ENCODE data around the gene IL6ST.
"Not testable (repeated sequence)": the region's sequence is repeated elsewhere in the genome, so short reads cannot be mapped to it uniquely, and the experiment has no call there.

Gene IL6ST

GRCh38 chr5:55994495-55994997 is at the start of gene IL6ST:
TSS of gene IL6ST (minus strand) at chr5:55994963. CDS start at chr5:55976278, 18,685 bp downstream.
- Histone ChIP-seq H3K9ac (peak within 1 kb of the TSS; percentile 87), H3K4me2 (peak within 1 kb of the TSS; percentile 80), H3K9me3 (no peaks in the 10 kb centered on the region), H3K4me3 (peak within 1 kb of the TSS; percentile 87), H4K20me1 (peaks cover 36% of the 10 kb centered on the region), H3K27me3 (no peaks in the 10 kb centered on the region), H3K36me3 (peaks cover 4% of the 10 kb centered on the region; the same call in 1 of the 2 replicates), H3K27ac (peak within 1 kb of the TSS; percentile 80), H3K4me1 (peaks cover 35% of the 10 kb centered on the region)
- no peak for TF ChIP-seq Cebpa-rat (IDR thresholded peaks at IDR 0.05)

GRCh38 chr5:56039985-56040384 is 45.2 kb upstream of the IL6ST start:
- Histone ChIP-seq H3K27me3 (no peaks in the 10 kb centered on the region), H3K9ac (no peak overlapping the region), H3K4me2 (no peak overlapping the region), H3K27ac (no peak overlapping the region), H3K9me3 (no peaks in the 10 kb centered on the region; the same call in 1 of the 2 replicates), H3K4me3 (no peak overlapping the region), H3K36me3 (no peaks in the 10 kb centered on the region), H4K20me1 (no peaks in the 10 kb centered on the region), H3K4me1 (no peaks in the 10 kb centered on the region)
- no peak for TF ChIP-seq Cebpa-rat (IDR thresholded peaks at IDR 0.05)

GRCh38 chr5:56038206-56038605 is 43.4 kb upstream of the IL6ST start:
- not testable (repeated sequence) for H3K4me3 ChIP-seq, H3K36me3 ChIP-seq, H4K20me1 ChIP-seq, H3K27me3 ChIP-seq, H3K27ac ChIP-seq, H3K4me1 ChIP-seq, H3K9me3 ChIP-seq, H3K4me2 ChIP-seq, H3K9ac ChIP-seq

- Histone ChIP-seq H4K20me1 (no peaks in the 10 kb centered on the region), H3K36me3 (no peaks in the 10 kb centered on the region), H3K9ac (no peak overlapping the region), H3K27me3 (no peaks in the 10 kb centered on the region), H3K4me1 (no peaks in the 10 kb centered on the region), H3K4me3 (no peak overlapping the region), H3K4me2 (no peak overlapping the region), H3K27ac (peak overlapping the region; percentile 28; the same call in 1 of the 2 replicates), H3K9me3 (no peaks in the 10 kb centered on the region; the same call in 1 of the 2 replicates)
- TF ChIP-seq Cebpa-rat (IDR thresholded peaks at IDR 0.05): no peak
Observed at GRCh38 chr5:56037531-56038010, 42.8 kb upstream of the IL6ST start.

GRCh38 chr5:56035394-56035793 is 40.6 kb upstream of the IL6ST start:
- not testable (repeated sequence) for H3K9me3 ChIP-seq, H4K20me1 ChIP-seq, H3K9ac ChIP-seq, H3K4me1 ChIP-seq, H3K36me3 ChIP-seq, H3K27me3 ChIP-seq, H3K4me2 ChIP-seq, H3K4me3 ChIP-seq, H3K27ac ChIP-seq

- not testable (repeated sequence) for H3K4me3 ChIP-seq, H3K9ac ChIP-seq, H3K4me2 ChIP-seq, H3K27me3 ChIP-seq, H3K27ac ChIP-seq, H3K4me1 ChIP-seq, H3K36me3 ChIP-seq, H3K9me3 ChIP-seq, H4K20me1 ChIP-seq
Observed at GRCh38 chr5:56029871-56030630, 35.3 kb upstream of the IL6ST start.

GRCh38 chr5:56029457-56029856 is 34.7 kb upstream of the IL6ST start:
- no peaks in the 10 kb centered on the region for H3K9me3 ChIP-seq
- no peaks in the 10 kb centered on the region for H3K36me3 ChIP-seq
- H3K4me1 ChIP-seq: no peaks in the 10 kb centered on the region
- no peak overlapping the region for H3K27ac ChIP-seq
- no peaks in the 10 kb centered on the region for H4K20me1 ChIP-seq
- H3K4me2 ChIP-seq: no peak overlapping the region
- no peak overlapping the region for H3K9ac ChIP-seq
- TF ChIP-seq Cebpa-rat (IDR thresholded peaks at IDR 0.05): no peak
- H3K4me3 ChIP-seq: no peak overlapping the region
- H3K27me3 ChIP-seq: no peaks in the 10 kb centered on the region

- Histone ChIP-seq H3K4me2 (no peak overlapping the region), H3K27ac (no peak overlapping the region), H3K27me3 (no peaks in the 10 kb centered on the region), H3K9me3 (no peaks in the 10 kb centered on the region), H4K20me1 (no peaks in the 10 kb centered on the region), H3K36me3 (no peaks in the 10 kb centered on the region), H3K9ac (no peak overlapping the region), H3K4me1 (no peaks in the 10 kb centered on the region), H3K4me3 (no peak overlapping the region)
- TF ChIP-seq Cebpa-rat (IDR thresholded peaks at IDR 0.05): no peak
Observed at GRCh38 chr5:56028708-56029107, 33.9 kb upstream of the IL6ST start.

GRCh38 chr5:56026863-56027300 is 32.1 kb upstream of the IL6ST start:
- Histone ChIP-seq H3K27ac (no peak overlapping the region), H3K27me3 (no peaks in the 10 kb centered on the region), H3K4me3 (no peak overlapping the region), H4K20me1 (no peaks in the 10 kb centered on the region), H3K9ac (no peak overlapping the region), H3K4me2 (no peak overlapping the region), H3K36me3 (no peaks in the 10 kb centered on the region), H3K4me1 (no peaks in the 10 kb centered on the region), H3K9me3 (no peaks in the 10 kb centered on the region)
- no peak for TF ChIP-seq Cebpa-rat (IDR thresholded peaks at IDR 0.05)

- Histone ChIP-seq H3K9me3 (no peaks in the 10 kb centered on the region), H3K4me2 (no peak overlapping the region), H3K27ac (no peak overlapping the region), H3K27me3 (no peaks in the 10 kb centered on the region), H3K4me1 (no peaks in the 10 kb centered on the region), H3K36me3 (no peaks in the 10 kb centered on the region), H3K9ac (no peak overlapping the region), H3K4me3 (no peak overlapping the region), H4K20me1 (no peaks in the 10 kb centered on the region)
- no peak for TF ChIP-seq Cebpa-rat (IDR thresholded peaks at IDR 0.05)
Observed at GRCh38 chr5:56025151-56025885, 30.6 kb upstream of the IL6ST start.

Data from BLaER1 (cell line).